Activated T-helper 1 cell treated with anti-CD3 and anti-CD28 coated beads, Interleukin-12 subunit alpha, Interleukin-12 subunit beta, Interleukin-2, Interleukin-4 antibody, amounts not matched to agents 30 ng/mL and 10 ng/mL and 1 ng/mL, durations not matched to agents 14 hours and 24 hours and 36 hours (primary cell): ENCODE data around the gene ADD3. TPM values are rescaled to one million over a fixed set of nuclear protein-coding genes. Genes with fewer than 3 reads are reported as not detected.
"Not testable (repeated sequence)": the region's sequence is repeated elsewhere in the genome, so short reads cannot be mapped to it uniquely, and the experiment has no call there.

Experiments used
- DNase-seq: peaks from one replicate; pipeline ENCODE4 v3.0.0; 2021; ENCODE audit warnings: low spot score
- H3K27ac Mint-ChIP-seq: one replicate; pipeline ENCODE4 v1.8.0; 2021; ENCODE audit warnings: mild to moderate bottlenecking, mixed read lengths
- H3K27me3 Mint-ChIP-seq: one replicate; pipeline ENCODE4 v1.8.0; 2022; ENCODE audit warnings: mild to moderate bottlenecking, moderate library complexity, mixed read lengths; ENCODE audit not compliant: insufficient read depth
- H3K36me3 Mint-ChIP-seq: one replicate; pipeline ENCODE4 v1.8.0; 2021; ENCODE audit warnings: low read depth, mixed read lengths
- H3K4me1 Mint-ChIP-seq: one replicate; pipeline ENCODE4 v1.8.0; 2021; ENCODE audit warnings: low read depth, mixed read lengths
- H3K4me3 Mint-ChIP-seq: one replicate; pipeline ENCODE4 v1.8.0; 2021; ENCODE audit warnings: mild to moderate bottlenecking, moderate library complexity, mixed read lengths
- H3K9me3 Mint-ChIP-seq: one replicate; pipeline ENCODE4 v1.8.0; 2021; ENCODE audit warnings: mixed read lengths
- intact Hi-C: fragments of 100-400 bp; cut with micrococcal nuclease; formaldehyde crosslinking; loops from one replicate; pipeline ENCODE4 v1.15.1; 2024
- total RNA-seq: library from RNA; stranded (reverse); gene quantifications from 2 replicates; pipeline ENCODE4 v1.2.3, GENCODE V29; 2022

ADD3 gene
- total RNA-seq, 1 donor from 2014 or later = 36.6 TPM

- Mint-ChIP-seq H3K27ac (no peak overlapping the region), H3K4me1 (no peaks in the 10 kb centered on the region), H3K36me3 (peaks cover 54% of the 10 kb centered on the region), H3K4me3 (no peak overlapping the region), H3K9me3 (no peaks in the 10 kb centered on the region), H3K27me3 (no peaks in the 10 kb centered on the region)
- intact Hi-C loops = no loop called here
- no peak for DNase-seq
Measured at GRCh38 chr10:110123594-110123993, 115.8 kb downstream of the ADD3 start.

- Mint-ChIP-seq H3K9me3 (no peaks in the 10 kb centered on the region), H3K36me3 (peaks cover 46% of the 10 kb centered on the region), H3K27me3 (no peaks in the 10 kb centered on the region), H3K4me3 (no peak overlapping the region), H3K27ac (no peak overlapping the region), H3K4me1 (no peaks in the 10 kb centered on the region)
- no peak for DNase-seq
- intact Hi-C loops = no loop called here
Measured at GRCh38 chr10:110129490-110129889, 121.7 kb downstream of the ADD3 start.

GRCh38 chr10:110134917-110135316 is 127.1 kb downstream of the ADD3 start:
- Mint-ChIP-seq H3K27me3 (no peaks in the 10 kb centered on the region), H3K4me1 (peaks cover 20% of the 10 kb centered on the region), H3K9me3 (no peaks in the 10 kb centered on the region), H3K36me3 (peaks cover 17% of the 10 kb centered on the region), H3K4me3 (no peak overlapping the region), H3K27ac (no peak overlapping the region)
- intact Hi-C loops = no loop called here
- no peak for DNase-seq

DNA sequence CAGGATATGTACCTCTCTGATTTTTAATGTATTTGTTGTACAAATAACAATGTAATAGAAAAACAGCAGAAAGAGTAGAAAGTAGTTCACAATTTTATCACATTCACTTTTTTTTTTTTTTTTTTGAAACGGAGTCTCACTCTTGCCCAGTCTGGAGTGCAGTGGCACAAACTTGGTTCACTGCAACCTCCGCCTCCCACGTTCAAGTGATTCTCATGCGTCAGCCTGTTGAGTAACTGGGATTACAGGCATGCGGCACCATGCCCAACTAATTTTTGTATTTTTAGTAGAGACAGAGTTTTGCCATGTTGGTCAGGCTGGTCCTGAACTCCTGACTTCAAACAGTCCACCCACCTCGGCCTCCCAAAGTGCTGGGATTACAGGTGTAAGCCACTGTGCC is 128.1 kb downstream of the ADD3 start:
- not testable (repeated sequence) for DNase-seq, H3K27ac Mint-ChIP-seq, H3K4me3 Mint-ChIP-seq, H3K27me3 Mint-ChIP-seq, H3K9me3 Mint-ChIP-seq
- intact Hi-C loops = loop anchor here (2.0 kb wide), 2 partner anchors 157 to 431 kb away; partner anchors contain the start of gene SMC3
- peaks cover 21% of the 10 kb centered on the region for H3K4me1 Mint-ChIP-seq
- peaks cover 12% of the 10 kb centered on the region for H3K36me3 Mint-ChIP-seq

GRCh38 chr10:110137142-110137545 is 129.4 kb downstream of the ADD3 start:
- Mint-ChIP-seq H3K36me3 (peaks cover 9% of the 10 kb centered on the region), H3K4me1 (peaks cover 33% of the 10 kb centered on the region), H3K9me3 (no peaks in the 10 kb centered on the region), H3K27ac (peak overlapping the region; percentile 1), H3K27me3 (no peaks in the 10 kb centered on the region), H3K4me3 (no peak overlapping the region)
- intact Hi-C loops = loop anchor here (1.0 to 2.0 kb wide), 7 partner anchors 20 to 430 kb away; partner anchors contain the start of genes SMC3 and SMNDC1
- no peak for DNase-seq

GRCh38 chr10:110138197-110138812 is 130.5 kb downstream of the ADD3 start:
- DNase-seq = no peak
- no peak overlapping the region for H3K27ac Mint-ChIP-seq
- peaks cover 5% of the 10 kb centered on the region for H3K36me3 Mint-ChIP-seq
- H3K27me3 Mint-ChIP-seq = peaks cover 2% of the 10 kb centered on the region
- intact Hi-C loops = loop anchor here (1.0 kb wide), 3 partner anchors 69 to 88 kb away; partner anchors contain the start of gene MXI1
- no peak overlapping the region for H3K4me3 Mint-ChIP-seq
- peaks cover 42% of the 10 kb centered on the region for H3K4me1 Mint-ChIP-seq
- no peaks in the 10 kb centered on the region for H3K9me3 Mint-ChIP-seq

GRCh38 chr10:110141185-110141584 is 133.4 kb downstream of the ADD3 start:
- DNase-seq = no peak
- H3K9me3 Mint-ChIP-seq = no peaks in the 10 kb centered on the region
- H3K4me3 Mint-ChIP-seq = no peak overlapping the region
- intact Hi-C loops = no loop called here
- peaks cover 4% of the 10 kb centered on the region for H3K36me3 Mint-ChIP-seq
- H3K27me3 Mint-ChIP-seq = peaks cover 13% of the 10 kb centered on the region
- peaks cover 44% of the 10 kb centered on the region for H3K4me1 Mint-ChIP-seq
- H3K27ac Mint-ChIP-seq = no peak overlapping the region

GRCh38 chr10:110141871-110142635 is 134.3 kb downstream of the ADD3 start:
- no peak for DNase-seq
- Mint-ChIP-seq H3K27ac (no peak overlapping the region), H3K4me3 (no peak overlapping the region), H3K4me1 (peaks cover 40% of the 10 kb centered on the region), H3K9me3 (no peaks in the 10 kb centered on the region), H3K36me3 (peaks cover 4% of the 10 kb centered on the region), H3K27me3 (peaks cover 13% of the 10 kb centered on the region)
- intact Hi-C loops = no loop called here

DNA sequence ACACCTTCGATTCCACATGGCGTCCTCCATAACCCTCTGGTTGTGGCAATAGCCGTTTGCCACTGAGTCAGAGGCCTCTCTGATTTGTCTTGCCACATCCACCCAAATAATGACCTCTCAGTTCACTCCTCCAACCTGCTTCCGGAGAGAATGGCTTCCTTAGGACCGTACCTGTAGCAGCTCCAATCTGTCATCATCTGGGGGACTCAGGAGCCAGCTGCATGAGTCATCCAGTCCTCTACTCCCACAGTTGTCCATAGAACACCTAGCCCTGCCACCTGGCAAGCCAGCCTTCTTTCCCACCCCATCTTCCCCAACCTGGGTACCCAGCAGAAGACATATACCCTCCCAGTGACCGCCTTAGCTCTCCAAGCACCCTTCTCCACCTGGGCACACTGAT is 135.2 kb downstream of the ADD3 start:
- Mint-ChIP-seq H3K4me3 (no peak overlapping the region), H3K27me3 (peaks cover 20% of the 10 kb centered on the region), H3K9me3 (no peaks in the 10 kb centered on the region), H3K27ac (no peak overlapping the region), H3K4me1 (peaks cover 36% of the 10 kb centered on the region), H3K36me3 (peaks cover 4% of the 10 kb centered on the region)
- no peak for DNase-seq
- intact Hi-C loops = no loop called here

- Mint-ChIP-seq H3K27me3 (peaks cover 32% of the 10 kb centered on the region), H3K9me3 (no peaks in the 10 kb centered on the region), H3K27ac (no peak overlapping the region), H3K4me1 (peaks cover 32% of the 10 kb centered on the region), H3K36me3 (peaks cover 4% of the 10 kb centered on the region), H3K4me3 (no peak overlapping the region)
- intact Hi-C loops = no loop called here
- DNase-seq = no peak
Measured at GRCh38 chr10:110144507-110144906, 136.7 kb downstream of the ADD3 start.

DNA sequence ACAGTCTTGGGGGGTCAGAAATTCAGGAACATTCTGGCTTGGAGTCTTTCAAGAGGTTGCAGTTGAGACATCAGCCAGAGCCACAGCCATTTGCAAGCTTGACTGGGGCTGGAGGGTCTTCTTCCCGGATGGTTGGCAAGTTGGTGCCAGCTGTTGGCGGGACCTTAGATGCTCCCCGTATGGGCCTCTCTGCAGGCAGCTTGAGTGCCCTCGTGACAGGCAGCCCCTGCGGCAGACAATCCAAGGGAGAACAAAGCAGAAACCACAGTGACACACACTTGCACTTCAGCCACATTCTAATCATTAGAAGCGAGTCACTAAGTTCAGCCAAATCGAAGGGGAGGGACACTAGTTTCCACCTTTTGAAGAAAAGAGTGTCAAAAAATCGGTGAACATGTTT is 140.2 kb downstream of the ADD3 start:
- DNase-seq = no peak
- no peaks in the 10 kb centered on the region for H3K9me3 Mint-ChIP-seq
- no peak overlapping the region for H3K4me3 Mint-ChIP-seq
- H3K36me3 Mint-ChIP-seq = peaks cover 2% of the 10 kb centered on the region
- H3K4me1 Mint-ChIP-seq = peaks cover 17% of the 10 kb centered on the region
- peaks cover 52% of the 10 kb centered on the region for H3K27me3 Mint-ChIP-seq
- H3K27ac Mint-ChIP-seq = no peak overlapping the region
- intact Hi-C loops = no loop called here

DNA sequence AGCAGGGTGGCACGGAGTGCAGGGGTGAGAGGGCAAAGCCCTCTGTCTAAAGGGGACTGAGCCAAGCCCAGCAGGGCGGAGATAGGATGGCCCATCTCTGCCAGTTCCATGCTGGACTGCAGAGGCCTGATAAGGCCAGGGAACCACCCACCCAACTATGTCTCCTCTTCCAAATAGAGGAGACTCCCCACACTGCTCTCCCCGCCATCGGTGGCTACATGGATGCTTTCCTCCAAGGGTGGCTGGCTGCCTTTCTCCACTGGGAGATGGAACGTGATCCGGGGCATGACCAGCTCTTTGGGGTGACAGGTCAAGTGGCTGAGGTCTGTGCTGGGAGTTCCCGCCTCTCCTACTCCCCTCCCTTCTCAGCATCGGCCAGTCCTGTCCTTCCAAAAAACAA is 141.5 kb downstream of the ADD3 start:
- intact Hi-C loops = no loop called here
- DNase-seq = no peak
- peaks cover 24% of the 10 kb centered on the region for H3K4me1 Mint-ChIP-seq
- H3K9me3 Mint-ChIP-seq = no peaks in the 10 kb centered on the region
- H3K27me3 Mint-ChIP-seq = peaks cover 56% of the 10 kb centered on the region
- H3K27ac Mint-ChIP-seq = no peak overlapping the region
- H3K36me3 Mint-ChIP-seq = no peaks in the 10 kb centered on the region
- no peak overlapping the region for H3K4me3 Mint-ChIP-seq

- H3K36me3 Mint-ChIP-seq = no peaks in the 10 kb centered on the region
- no peak overlapping the region for H3K27ac Mint-ChIP-seq
- intact Hi-C loops = no loop called here
- H3K9me3 Mint-ChIP-seq = no peaks in the 10 kb centered on the region
- H3K27me3 Mint-ChIP-seq = peaks cover 51% of the 10 kb centered on the region
- H3K4me1 Mint-ChIP-seq = peaks cover 26% of the 10 kb centered on the region
- DNase-seq = no peak
- H3K4me3 Mint-ChIP-seq = no peak overlapping the region
Measured at GRCh38 chr10:110150046-110150445, 142.3 kb downstream of the ADD3 start.
